SU-DHL-6 (cell line): Measurements from ENCODE around the gene PROK1.

Source experiments
- EZH2phosphoT487 ChIP-seq: fragments of 200-600 bp; sonication (generic), shearing (Covaris generic); conservative IDR thresholded peaks from 2 replicates; pipeline ENCODE4 v1.6.1; 2018; ENCODE audit warnings: mild to moderate bottlenecking, antibody characterized with exemption, low read length, moderate library complexity, mixed read lengths
- TF ChIP-seq, protein P1 (sequence below): fragments of 200-600 bp; sonication (generic); IDR thresholded peaks from one replicate; pipeline ENCODE4 v1.5.1; 2017; ENCODE audit warnings: antibody characterized with exemption, mild to moderate bottlenecking, low read length, moderate library complexity; ENCODE audit not compliant: insufficient read depth, poor library complexity, severe bottlenecking

DNA sequence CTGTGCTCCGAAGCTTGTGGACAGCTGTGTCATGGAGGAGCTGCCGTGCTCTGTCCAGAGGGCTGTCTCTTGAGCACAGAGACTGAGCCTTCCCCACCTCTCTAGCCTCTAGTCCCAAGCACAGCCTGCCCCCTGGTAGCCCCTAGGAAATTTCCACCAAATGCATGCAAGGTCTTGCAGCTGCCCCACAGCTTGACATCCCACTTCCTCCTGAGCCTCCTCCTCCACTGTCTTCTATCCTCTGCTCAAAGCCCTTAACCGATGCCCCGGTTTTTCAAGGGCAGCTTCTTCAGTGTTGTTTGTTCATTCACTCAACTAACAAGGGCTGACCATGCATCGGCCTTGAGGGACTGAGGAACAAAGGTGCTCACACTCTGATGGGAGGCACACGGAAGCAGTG lies 20.6 kb upstream of the PROK1 start:
- TF ChIP-seq, protein P1, sequence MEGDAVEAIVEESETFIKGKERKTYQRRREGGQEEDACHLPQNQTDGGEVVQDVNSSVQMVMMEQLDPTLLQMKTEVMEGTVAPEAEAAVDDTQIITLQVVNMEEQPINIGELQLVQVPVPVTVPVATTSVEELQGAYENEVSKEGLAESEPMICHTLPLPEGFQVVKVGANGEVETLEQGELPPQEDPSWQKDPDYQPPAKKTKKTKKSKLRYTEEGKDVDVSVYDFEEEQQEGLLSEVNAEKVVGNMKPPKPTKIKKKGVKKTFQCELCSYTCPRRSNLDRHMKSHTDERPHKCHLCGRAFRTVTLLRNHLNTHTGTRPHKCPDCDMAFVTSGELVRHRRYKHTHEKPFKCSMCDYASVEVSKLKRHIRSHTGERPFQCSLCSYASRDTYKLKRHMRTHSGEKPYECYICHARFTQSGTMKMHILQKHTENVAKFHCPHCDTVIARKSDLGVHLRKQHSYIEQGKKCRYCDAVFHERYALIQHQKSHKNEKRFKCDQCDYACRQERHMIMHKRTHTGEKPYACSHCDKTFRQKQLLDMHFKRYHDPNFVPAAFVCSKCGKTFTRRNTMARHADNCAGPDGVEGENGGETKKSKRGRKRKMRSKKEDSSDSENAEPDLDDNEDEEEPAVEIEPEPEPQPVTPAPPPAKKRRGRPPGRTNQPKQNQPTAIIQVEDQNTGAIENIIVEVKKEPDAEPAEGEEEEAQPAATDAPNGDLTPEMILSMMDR = no peak
- TF ChIP-seq EZH2phosphoT487 = no peak
